HG02981 (cell line): ENCODE measurements around the gene TENM4.

ENCODE experiments used
- ATAC-seq: cut with Tn5 transposase; IDR thresholded peaks from one replicate; pipeline ENCODE4 v1.9.1; 2021; ENCODE audit warnings: mild to moderate bottlenecking, moderate library complexity; ENCODE audit not compliant: unreplicated experiment

TENM4 gene

DNA sequence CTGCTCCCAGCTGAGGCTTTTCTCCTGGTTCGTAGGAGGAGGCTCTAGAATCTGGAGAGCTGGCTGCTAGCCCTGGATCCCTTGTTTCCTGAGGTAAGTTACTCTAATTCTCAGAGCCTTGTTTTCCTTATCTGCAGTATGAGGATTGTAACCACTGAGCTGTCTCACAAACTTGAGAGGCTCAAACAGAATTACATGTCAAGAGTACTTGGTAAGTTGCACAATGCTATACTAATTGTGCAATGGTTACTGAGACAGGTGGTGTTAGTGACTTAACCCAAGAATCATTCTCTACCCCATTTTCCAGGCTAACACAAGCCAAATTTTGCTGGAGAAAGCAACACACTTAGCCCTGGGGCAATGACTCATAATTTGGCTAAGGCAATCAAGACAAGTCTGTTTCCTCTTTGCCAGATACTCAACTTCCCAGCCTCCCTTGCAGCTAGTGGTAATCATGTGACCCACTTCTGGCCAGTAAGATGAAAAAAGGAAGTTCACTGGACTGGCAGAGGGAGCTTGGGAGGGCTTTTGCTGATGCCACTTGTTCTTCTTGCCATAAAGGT is 348.0 kb downstream of the TENM4 start:
- ATAC-seq = no peak

DNA sequence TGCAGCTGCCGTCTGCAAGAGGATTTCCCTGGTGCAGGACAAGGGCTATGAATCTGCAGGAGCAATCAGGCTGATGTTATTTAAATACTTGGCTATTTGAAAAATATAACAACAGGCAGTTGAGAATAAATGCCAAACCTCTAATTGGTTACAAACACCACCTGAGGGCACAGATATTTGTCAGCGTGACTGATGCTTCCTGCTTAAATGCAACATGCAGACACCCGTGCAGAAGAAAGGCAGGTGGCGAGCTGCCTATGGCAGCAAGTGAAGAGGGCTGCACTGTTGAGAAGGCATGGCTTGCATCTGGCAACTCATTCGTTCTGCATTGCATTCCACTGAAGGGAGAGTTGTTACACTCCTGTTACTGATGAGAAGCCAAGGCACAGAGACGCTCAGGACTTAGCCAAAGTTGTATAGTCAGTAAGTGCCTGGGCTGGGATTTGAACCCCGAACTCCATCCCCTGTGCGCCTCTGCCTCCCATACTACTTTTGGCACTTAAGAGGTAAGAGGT is 350.6 kb downstream of the TENM4 start:
- ATAC-seq = no peak

DNA sequence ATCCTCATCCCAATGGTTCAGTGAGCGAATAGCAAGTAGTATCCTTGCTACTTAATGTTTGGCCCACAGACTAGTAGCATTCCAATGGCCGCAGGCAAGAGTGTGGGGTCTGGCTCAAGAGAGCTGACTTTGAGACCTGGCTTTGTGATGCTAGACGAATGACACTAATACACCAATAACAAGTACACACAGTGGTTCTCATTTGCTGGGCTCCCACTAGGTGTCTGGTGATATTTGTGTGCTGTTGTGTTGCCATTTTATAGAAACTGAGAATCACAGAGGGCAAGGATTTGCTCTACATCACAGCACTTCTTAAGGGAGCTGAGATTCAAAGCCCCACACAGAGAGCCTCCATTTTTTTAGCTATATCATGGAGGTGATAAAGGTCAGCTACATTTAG is 351.2 kb downstream of the TENM4 start:
- ATAC-seq = no peak

DNA sequence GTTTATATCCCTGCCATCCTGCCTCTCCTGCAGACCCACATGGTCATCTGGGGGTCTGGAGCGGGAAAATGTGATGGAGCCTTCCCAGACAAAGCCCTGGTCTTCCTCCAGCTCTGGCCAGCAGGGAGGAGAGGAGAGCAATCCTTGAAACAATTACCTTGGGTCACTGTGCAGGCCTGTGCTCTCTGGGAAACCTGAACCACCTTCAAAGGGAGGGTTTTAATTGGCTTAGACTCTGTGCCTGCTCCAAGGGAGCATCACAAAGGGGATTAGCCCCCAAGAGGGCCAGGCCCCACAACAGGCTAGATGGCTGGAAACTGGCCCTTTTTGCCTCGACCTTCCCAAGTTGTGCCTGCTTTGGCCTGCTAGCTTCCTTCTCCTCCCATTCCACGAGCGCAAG is 351.9 kb downstream of the TENM4 start:
- ATAC-seq = no peak

DNA sequence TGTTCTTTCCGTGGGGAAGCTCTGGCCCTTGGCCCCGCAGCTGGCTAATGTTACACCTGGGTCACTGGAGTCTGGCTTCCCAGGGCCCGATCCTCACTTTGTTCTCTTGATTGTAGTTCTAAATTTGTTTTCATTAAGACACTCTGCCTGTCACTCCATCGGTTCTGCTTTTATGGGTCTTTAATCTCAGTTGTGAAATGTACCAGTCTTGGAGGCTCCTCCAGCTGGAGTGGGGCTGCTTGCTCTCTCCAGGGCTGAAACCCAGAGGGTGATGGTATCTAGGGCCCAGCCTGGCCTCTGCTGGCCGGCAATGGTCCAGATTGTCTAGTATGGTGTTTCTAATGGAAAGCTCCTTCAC is 352.9 kb downstream of the TENM4 start:
- ATAC-seq = no peak

DNA sequence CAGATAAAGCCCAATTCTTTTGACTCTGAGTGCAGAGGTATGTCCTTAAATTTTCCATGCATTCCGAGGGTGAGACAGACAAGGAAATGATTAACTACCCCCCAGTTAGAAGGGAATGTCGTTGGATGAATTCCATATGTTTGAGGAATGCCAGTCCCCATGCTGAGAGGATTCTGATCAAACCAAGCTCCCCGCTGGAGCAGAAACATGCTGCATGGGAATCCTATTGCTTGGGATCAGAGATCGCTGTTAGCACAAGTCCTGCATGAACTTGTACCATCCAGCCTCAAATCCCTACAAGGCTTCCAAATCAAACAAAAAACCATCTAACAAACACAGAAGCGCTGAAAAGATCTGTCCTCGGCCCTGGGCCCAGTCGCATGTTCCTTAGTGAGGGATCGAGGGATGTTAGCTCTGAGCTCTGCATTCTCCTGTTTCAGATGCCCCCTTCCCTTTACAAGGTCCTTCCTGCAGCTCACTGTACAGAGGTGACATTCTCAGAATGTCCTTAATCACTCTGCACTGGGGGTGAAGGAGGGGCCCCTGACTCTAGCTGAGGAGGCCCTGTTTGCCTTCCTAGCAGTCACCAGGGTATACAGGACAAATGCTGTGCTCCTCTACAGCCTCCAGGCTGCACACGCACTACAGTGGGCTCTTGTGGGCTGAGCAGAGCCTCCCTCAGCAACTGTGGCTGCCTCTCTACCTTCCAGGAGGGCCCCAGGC is 353.4 kb downstream of the TENM4 start:
- no peak for ATAC-seq

DNA sequence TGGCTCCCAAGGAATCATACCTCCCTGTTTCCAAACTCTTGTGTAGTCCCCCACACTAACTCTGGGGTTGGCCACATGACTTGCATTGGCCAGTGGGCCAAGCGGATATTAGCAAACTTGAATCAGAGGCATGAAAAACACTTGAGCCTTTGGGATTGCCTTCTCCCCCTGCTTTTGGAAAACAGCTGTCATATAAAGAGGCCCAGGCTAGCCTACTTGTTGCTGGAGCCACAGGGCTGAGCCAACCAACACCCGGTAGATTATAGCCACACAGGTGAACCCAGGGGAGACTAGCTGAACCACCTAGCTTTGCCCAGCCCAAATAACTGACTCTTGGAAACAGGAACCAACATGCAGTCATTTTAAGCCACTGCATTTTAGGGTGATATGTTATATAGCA is 354.8 kb downstream of the TENM4 start:
- no peak for ATAC-seq

DNA sequence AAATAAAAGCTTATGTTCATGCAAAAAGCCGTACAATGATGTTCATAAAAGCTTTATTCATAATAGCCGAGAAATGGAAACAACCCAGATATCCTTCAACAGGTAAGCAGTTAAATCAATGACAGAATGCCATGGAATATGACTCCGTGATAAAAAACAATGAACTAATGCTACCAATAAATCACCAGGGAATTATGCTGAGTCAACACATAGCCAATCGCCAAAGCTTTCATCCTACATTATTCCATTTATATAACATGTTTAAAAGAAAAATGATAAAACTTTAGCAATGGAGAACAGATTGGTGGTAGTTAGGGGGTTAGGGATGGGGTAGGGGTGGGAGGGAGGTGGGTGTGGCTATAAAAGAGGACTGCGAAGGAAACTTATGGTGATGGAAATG is 356.4 kb downstream of the TENM4 start:
- no peak for ATAC-seq

DNA sequence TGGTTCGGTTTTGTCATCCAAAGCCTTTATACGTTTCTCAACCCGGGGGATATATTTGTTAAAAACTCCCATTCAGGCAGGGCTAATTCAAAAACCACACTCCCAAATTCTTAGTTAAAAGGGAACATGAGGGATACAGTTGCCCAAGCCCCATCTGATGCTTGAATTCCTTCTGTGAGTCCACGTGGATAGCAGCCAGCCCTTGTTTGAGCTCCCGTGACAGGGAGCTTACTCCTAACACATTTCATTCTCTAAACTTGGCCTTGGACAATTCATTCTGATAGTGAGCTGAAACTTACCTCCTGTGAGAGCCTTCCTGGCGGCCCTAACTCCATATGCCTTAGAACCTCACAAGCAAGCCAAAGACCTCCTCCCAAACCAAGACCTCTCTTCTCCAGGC is 357.5 kb downstream of the TENM4 start:
- ATAC-seq = no peak

DNA sequence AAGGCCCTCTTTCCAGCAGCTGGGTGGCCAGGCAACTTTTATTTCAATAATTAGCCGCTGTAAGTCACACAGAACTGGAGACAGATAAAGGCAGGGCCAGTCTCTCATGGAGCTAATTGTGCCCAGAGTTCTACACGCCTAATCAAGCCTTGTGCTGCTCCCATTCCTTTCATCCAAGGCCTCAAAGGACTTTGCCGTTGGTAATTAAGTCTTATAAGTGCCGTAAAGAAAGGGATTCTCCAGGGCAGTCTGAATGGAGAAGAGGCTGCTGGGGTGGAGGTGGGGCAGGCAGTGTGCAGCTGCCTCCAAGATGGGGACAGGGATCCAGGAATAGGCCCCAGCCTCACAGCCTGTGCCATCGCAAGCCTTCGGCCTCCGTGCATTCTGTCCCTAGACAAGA is 357.9 kb downstream of the TENM4 start:
- ATAC-seq = no peak

DNA sequence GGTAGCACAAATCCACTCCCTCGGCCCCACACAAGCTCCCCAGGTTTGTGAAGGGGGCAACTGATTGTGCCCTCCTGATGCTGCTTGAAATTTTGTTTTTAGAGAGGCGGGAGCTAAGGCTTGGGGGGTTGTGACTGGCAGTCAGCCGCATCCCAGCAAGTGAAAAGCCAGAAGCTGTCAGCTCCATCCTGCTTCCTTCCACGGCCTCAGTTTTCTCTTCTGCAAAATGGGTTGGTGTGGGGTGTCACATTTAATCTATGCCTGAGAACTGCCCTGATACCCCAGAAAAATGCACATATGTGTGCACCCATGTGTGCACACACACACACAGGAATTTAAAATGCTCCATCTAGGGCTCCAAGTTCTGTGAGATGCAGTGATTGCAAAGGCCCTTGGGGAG is 358.6 kb downstream of the TENM4 start:
- ATAC-seq = no peak

DNA sequence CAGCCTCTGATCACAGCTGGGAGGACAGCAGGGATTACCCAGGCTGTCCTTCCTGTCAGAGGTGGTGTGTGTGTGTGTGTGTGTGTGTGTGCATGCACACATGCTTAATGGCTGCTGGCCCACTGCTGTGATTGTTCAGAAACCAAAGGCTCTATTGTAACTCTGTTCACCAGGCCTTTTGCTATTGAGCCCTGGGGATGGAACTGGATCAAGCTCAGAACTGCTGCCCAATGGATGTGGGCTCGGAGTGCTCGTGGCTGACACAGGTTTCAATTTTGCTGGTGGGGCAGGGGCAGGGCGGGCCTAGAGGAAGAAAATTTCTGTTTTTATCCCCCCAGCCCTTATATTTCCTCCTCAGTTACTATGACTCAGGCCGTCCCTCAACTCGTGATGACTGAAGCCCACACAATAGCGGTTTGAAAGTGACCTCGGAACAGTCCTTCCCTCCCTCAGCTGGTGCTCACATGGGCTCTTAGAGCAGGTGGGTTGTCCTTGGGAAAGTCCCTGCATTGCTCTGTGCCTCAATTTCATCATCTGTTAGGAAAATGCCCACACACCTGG is 359.3 kb downstream of the TENM4 start:
- no peak for ATAC-seq

DNA sequence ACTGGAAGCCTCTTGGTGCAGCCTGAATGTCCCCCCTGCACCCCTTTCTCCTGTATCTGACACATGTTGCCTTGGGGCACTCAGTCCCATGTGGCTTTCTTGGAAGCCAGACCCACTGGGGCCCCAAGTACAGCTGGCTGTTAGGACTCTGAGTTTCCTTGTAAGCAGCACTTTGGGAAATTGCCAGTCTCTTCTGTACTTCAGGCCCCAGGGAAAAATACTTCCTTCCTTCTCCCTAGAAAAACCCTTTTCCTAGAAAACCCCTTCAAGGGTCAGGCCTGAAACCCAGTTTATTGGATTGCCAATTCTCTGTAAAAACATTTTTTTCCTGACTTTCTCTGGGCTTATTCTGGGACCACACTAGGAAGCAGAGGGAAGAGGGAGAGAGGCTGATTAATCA is 360.3 kb downstream of the TENM4 start:
- no peak for ATAC-seq

DNA sequence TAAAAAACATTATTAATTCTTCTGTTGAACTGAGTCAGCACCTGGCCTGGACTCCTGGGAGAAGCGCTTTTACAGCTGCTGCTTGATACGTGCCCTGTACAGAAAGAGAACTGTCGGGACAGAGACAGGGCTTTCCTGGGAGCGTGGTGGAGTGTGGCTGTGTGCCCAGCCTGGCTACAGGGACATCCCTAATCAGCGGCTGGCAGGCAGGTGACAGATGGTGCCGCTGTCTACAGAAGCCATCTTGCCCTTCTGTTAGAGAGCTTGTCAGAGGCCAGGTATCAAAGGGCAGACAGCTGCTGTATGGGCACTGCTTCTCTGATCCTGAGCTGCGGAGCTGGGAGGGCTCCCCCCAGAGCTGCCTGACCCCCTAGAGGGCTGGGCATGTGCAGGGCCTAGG is 361.8 kb downstream of the TENM4 start:
- ATAC-seq = no peak

DNA sequence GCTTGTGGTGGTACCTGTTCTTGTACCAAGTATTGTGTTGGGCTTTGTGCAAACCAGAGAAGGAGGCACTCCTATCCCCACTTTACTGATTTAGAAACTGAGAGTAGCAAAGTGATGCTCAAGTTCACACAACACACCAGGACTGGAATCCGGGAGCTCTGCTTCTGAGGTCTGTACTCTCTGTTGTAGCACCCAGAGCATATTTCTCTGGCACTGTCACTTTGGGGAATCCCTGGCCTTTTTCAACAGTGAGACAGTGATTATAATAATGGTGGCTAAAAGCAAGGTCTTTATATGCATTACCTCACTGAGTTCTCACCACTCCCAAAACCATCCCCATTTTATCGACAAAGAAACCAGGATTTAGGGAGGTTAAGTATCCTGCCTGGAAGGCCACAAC is 362.4 kb downstream of the TENM4 start:
- ATAC-seq = no peak

DNA sequence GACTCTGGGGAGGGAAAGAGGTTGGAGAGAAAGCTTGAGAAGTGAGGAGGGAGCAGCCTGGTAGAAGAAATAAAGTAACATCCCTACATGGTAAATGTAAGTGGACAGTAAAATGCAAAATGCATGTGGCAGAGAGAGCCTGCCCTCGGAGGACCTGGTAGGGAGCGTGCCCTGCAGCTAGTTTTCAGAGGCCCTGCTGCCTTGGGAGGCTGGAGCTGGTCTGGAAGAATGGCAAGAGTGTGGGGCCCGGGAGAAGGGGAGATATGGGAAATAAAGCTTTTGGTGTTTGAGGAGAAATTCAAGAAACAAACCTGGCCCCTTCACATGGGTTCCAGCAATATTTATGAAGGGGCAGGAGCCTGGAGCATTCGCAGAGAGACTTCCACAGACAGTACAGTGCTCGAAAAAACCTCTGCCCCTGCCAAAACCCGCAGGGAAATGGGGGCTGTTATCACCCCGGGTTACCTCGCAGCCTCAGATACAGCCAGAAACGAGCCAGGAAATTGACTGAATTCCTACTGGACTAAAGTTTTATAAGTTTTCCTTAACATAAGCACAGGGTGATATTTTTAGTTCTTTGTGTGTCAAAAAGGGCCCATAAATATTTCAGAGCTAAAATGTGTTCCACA is 363.0 kb downstream of the TENM4 start:
- no peak for ATAC-seq

DNA sequence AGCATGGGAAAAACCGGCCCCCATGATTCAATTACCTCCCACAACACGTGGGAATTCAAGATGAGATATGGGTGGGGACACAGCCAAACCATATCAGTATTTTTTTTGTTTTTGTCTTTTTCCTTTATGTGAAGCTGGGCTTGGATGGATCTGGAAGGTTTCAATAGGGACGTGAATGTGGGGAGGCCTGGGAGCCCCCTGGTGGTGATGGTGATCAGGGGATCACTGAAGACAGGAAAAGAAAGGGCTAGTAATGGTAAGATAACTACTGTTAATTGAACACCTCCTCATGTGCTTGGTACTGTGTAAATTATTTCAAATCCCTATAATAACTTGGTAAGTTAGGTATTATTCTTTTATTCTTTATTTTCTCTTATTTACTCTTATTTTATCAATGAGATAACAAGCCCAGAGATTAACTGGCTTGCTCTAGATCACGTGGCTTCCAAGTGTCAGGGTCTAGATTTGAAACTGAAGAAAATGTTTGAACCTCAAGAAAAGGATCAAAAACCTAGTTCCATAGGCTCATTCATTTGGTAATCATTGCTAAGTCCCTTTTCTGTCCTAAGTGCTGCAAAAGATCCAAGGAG is 364.2 kb downstream of the TENM4 start:
- ATAC-seq = no peak

DNA sequence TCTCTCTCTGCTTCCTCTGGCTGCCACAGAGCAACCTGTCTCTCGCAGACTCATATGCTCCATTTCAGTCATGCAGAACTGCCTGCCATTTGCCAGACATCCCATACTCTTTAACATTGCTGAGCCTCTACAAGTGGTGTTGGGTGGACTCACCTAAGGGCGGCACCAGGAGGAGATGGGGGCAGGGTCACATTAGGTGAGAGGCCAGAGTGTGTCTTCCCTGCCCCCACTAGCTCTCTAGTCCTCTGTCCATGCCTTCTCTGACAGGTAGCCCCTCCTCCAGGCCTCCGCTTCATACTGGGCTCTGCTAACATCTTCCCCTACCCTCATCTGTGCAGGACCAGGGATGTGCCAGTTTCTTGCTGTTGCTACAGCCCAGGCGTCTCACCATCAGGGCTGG is 366.3 kb downstream of the TENM4 start:
- ATAC-seq = no peak

DNA sequence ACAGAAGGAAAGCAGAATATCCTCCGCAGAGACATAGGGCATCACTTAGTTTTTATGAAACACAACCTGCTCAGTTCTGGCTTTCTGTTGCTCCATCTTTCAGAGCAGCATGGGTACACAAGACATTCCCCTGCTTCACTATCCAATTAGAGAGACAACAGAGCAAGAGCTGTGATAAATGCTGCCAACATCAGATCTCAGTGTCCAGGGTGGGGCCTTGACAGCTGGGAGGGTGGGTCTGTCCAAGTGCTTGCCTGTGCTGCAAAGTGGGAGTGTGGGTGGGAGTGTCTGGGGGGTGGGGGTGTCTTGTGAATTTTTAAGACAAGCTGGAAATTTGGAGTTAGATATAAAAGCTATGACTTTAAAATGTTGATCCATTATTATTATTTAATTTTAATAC is 369.6 kb downstream of the TENM4 start:
- ATAC-seq = no peak

DNA sequence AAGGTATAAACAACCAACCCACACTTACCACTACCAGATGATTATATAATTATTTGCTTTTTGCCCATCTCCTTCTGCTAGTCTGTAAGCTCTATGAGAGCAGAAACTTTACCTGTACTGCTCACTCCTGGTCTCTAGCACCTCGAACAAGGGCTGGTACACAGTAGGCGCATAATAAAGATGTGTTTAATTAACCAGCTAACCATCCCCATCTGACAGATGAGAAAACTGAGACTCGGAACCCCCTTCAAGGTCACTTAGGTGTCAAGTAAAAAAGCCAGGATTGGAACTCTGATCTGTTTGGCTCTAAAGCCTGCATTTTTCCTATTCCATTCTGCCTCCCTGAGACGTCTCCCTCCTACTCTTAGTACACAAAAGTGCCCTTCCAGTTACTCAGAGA is 370.3 kb downstream of the TENM4 start:
- no peak for ATAC-seq

DNA sequence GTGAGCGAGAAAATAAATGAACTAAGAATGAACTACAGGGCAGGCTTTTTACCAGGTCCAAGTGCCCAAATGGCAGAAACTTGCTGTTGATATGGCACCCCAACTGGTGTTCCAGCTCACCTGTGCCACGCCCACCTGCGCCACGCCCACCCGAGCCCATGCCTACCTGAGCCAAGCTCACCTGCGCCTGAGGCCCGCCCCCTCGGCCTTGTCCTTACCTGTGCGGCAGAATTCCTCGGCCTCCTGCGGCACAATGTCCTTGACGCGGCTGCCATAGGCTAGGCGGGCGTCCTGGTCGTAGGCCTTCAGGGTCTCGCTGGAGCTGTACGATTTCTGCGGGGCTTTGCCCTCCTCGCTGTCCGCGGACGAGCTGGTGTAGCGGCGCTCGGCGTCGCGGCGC is 371.3 kb downstream of the TENM4 start:
- no peak for ATAC-seq

DNA sequence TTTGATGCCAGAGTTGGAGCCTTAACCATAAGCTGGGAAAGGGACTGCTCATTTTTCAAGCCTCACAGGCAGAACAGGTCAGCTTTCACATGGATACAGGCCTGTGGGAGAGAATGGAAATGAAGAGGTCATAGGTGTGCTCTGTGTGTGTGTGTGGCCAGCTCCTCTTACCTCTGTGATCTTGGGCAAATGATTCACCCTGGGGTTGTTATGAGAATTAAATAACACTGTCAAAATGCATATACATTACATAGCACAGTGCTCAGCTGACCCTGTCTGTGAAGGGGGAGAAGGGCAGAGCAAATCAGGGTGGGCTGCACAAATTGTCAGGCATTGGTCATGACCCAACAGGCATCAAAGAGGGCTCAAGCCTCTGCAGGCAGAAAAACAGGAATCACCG is 372.5 kb downstream of the TENM4 start:
- ATAC-seq = no peak
